ENCODE results near the gene PRPF38B.

Gene PRPF38B

GRCh38 chr1:108717774-108718316 is 25.7 kb downstream of the PRPF38B start:
- DNase-seq (ENCODE audit: low read depth) = no peak

DNA sequence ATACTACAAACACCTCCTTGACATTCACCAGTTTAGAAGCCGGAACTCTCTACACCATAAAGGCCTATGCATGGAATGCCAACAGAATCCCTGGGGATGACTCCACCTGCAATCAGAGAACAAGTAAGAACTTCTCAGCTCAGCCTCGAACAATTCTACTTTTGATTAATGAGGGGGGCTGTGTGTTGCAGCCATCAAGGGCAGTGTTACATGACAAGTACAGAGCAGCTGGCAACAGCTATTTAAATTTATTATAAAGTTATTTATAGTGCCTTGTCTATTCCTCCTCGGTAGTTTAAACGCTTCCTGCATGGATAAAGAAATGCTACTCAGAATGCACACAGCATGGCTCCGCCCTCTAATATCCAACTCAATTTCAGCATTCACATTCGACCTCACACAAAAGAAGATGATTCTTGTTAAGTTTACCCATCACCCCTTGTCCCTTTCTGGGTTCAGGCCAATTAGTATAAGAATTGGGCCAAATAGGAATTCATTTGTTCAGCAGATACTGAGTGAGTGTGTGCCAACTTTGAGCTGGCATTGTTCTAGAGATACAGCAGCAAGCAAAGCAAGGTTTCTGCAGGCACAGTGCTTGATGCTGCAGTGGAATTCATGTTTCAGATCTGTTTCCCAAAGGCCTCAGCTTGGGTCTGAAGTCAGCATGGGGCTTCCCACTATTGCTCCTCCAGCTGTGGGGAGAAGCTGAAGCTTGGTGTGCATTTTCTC is 27.0 kb downstream of the PRPF38B start:
- DNase-seq (ENCODE audit: low read depth) = no peak

DNA sequence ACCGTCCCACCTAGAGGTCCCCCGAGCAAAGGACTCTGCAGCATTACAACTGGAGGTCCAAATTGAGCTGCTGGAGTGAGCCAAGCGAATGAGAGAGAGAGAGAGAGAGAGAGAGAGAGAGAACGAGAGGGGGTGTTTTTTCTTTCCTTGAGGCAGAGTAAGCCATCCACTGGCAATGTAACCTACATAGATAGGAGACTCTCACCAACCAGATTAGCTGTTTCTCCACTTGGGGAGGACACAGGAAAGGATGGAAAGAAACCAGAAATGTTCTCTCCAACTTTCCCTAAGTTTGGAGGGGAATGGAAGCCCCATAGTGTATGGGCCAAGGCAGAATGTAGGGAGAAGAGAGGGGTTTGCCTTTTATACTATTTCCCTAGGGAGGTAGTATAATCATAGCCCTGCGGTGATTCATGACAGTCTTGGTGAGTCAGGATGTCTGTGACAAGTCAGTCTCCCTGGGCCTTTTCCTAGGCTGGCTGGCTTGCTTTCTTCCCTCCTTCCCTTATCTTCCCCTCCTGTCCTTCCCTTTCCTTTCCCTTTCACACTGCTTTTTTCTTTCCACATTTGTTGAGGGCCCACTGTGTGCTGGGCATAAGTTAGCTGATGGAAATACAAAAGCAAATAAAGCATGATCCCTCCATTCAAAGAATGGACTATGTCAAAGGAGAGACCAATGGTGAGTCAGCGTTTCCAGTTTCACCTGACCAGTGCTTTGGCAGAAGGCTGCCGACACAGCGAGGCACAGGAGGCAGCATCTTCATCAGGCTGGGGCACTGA is 27.7 kb downstream of the PRPF38B start:
- no peak for DNase-seq (ENCODE audit: low read depth)

DNA sequence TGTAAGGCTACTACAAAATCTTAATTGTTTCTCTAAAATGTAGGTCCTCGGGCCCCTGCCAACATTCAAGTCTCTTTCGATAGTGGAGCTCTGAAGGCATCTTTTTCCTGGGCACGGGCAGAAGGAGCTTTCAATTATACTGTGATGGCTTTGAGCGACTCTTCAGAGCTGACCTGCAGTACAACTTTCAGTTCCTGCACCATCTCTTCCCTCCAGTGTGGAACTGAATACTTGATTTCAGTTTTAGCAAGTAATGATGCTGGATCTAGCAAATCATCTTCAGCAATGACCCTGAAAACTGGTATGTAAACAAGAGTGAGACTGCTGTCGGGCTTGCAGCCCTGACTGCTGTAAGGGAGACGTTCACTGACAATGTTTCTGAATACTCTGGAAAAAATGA is 30.2 kb downstream of the PRPF38B start:
- no peak for DNase-seq (ENCODE audit: low read depth)

GRCh38 chr1:108725906-108726305 is 33.8 kb downstream of the PRPF38B start:
- no peak for DNase-seq (ENCODE audit: low read depth)

DNA sequence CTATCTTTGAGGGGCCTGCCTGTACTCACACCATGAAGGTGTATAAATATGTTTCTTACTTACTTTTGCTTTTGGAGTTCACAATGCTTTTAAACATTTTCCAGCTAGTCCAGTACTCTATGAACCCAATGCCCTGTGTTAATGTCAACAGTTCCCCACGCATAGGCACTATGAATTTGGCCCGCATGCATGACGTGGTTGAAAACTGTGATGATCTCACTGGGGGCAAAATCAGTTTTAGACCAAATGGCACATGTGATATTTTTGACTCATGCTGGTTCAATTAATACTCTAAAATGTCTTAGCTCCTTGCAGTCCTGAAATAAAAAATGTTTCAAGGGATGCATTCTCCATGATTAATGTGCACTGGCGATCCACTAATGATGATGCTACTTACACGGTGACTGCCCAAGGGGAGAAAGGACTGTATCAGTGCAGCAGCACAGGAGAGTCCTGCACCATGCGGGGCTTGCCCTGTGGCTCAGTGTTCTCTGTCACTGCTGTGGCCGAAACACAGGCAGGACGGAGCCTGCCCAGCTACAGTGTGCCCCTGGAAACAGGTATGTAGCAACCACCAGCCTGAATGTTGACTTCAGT is 36.3 kb downstream of the PRPF38B start:
- no peak for DNase-seq (ENCODE audit: low read depth)

- DNase-seq (ENCODE audit: low read depth) = no peak
These were observed 37.4 kb downstream of the PRPF38B start for GRCh38 chr1:108729481-108729880.

GRCh38 chr1:108732398-108732797 is 40.3 kb downstream of the PRPF38B start:
- no peak for DNase-seq (ENCODE audit: low read depth)

DNA sequence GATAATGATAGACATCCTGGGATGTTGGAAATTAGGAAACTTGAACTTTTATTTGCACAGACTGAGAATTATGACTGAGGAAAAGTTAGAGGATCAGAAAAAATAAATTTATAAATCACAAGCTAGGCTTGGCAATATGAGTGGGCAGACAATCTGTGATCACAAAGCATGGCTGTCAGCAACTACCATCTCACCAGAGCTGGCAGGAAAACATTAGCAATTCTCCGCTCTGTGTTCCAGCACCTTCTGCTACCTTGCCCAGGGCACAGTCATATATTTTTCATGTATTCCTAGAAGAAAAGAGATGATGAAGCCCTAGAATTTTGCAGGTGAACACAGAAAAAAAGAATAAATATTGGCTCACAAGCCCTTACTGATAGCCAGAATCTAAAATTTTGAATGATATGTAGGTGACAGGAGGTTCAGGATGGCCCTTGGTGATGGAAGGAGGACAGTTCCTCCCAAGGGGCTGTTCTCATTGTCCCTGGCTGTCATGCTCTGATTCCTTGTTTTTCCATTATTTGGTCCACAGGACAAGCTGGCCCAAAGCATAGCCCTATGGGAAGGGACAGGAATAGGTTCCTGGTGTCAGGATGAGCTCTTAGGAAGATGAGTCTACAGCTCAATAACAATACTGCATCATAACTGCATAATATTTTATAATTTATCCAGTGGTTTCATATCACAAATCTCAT is 42.2 kb downstream of the PRPF38B start:
- DNase-seq (ENCODE audit: low read depth) = no peak

DNA sequence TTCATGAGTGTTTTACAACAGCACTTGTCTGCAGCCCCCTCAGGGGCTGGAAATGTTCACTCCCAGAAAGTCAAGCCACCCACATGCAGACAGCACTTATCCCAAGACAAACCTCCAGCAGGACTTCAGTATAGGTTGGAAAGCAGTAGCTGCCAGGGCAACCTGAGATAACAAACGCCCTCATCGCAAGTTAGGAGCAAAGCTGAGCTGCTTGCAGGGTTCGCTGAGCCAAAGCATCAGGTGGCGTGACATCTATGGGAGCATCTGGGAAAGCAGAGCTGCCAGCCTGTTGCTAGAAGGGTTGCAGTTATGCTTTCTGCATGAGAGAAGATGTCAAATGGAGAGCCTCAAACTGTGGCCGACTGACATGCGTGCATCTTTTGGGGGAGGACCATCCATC is 50.1 kb downstream of the PRPF38B start:
- no peak for DNase-seq (ENCODE audit: low read depth)

- no peak for DNase-seq (ENCODE audit: low read depth)
These were observed 53.9 kb downstream of the PRPF38B start for GRCh38 chr1:108745980-108746381.

DNA sequence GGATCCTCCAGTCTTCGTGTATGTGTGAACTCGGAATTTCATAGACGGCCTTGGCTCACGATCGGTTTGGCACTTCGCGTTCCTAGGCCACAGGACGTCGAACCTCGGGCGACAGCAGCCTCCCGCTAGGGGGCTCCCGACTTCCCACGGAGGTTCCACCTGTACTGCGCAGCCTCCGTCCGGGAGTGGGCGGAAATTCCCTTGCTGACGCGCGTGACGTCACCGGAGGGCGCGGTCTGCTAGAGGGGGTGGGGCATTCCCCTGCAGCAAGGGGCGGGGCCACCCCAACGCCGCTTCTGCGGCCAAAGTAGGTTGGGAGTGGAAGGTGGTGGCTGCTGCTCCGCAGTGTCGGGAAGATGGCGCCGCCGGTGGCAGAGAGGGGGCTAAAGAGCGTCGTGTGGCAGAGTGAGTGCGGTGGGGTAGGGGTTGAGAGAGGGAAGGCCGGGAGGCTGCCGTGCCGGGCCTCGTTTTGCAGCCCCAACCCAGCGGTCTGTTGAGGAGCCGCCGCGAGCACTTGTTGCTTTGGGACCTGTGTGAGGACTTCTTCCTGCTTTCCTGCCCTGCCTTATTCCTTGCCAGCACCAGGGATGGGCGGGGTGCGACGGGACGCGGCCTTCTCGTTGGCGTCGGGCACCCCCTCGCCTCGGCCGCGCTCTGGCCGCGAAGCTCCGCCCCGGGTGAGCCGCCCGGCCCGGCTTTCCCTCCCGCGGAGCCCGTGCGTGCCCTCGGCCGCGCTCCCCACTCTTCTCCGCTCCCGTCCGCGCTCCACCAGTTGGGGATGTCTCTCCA is 54.5 kb downstream of the PRPF38B start, which contains the start of gene STXBP3:
Gene STXBP3, plus strand, starts transcription at position 293 of the 789 bp plus-strand sequence. Its CDS starts 64 bp downstream, at position 357.
- peak; percentile 100 for DNase-seq (ENCODE audit: low read depth)

DNA sequence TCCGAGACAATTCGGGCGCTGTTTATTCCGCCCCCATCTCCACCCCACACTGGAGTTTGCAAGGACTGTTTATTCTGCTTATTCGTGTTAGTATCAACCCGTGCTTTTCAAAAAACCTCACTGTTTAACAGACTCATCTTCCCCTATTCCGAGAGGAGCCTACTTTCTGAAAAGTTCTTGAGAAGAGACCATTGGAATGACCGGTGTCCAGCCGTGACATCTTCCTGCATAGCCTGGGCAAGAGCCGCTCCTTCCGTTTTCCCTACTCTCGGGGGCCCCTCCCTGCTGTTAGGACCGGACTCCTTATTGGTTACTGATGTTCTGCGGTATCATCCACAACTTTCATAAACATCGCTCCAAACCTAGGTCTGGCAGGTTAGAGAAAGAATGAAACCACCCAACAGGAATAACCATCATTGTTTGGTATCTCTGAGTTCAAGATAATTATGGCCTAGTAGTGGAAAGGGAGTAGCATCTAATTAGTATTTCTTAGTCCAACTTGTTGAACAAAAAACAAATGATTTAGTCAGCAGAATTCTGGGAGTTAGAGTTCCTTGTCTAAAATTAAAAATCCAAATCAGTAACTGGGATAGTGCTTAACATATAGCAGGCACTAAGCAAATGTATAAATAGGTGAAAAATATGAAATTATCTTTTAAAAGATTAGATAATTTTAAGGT is 55.2 kb downstream of the PRPF38B start:
- DNase-seq (ENCODE audit: low read depth) = peak; percentile 11

DNA sequence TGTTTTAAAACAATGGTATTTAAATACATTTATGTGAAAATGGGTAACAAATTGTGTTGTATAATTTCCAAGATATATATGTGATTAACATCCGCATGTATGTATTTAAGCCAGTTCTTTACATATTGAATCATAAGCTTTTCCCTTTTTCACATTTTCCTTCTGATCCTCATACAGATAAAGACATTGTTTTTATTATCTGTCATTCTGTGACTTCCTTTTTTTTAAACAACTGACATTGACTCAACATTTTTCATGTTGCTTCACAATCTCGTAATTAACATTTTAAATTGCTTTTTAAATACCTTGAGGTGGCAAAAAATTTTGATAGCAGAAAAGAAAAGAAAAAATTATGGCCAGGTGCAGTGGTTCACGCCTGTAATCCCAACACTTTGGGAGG is 55.8 kb downstream of the PRPF38B start:
- DNase-seq (ENCODE audit: low read depth) = no peak

GRCh38 chr1:108749081-108749480 is 57.0 kb downstream of the PRPF38B start:
- no peak for DNase-seq (ENCODE audit: low read depth)

GRCh38 chr1:108750476-108751181 is 58.5 kb downstream of the PRPF38B start:
- no peak for DNase-seq (ENCODE audit: low read depth)
